HG03565 (cell line): ENCODE results near the gene CPTP.
A peak's percentile ranks its signal among the peaks of the same experiment; 100 is the strongest.

Source experiments
- ATAC-seq: cut with Tn5 transposase; IDR thresholded peaks from one replicate; pipeline ENCODE4 v1.9.1; 2021; ENCODE audit warnings: mild to moderate bottlenecking, moderate library complexity; ENCODE audit not compliant: unreplicated experiment

CPTP gene

DNA sequence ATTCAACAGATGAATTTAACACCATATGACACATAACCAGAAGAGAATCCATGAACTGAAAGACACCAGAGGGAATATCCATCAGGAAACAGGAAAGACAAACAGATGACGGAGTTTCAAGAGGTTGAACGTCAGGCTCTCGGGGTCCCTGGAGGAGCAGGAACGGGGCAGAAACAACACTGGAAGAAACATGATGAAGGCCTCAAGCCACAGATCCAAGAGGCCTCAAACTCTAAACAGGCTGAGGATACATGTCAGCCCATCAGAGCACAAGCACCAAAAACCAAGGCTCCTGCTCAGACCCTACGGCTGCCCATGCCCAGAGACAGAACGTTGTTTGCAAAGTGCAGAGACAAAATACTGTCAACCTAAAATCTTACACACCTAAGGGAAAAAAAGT lies 7.2 kb upstream of the CPTP start:
- ATAC-seq: no peak

DNA sequence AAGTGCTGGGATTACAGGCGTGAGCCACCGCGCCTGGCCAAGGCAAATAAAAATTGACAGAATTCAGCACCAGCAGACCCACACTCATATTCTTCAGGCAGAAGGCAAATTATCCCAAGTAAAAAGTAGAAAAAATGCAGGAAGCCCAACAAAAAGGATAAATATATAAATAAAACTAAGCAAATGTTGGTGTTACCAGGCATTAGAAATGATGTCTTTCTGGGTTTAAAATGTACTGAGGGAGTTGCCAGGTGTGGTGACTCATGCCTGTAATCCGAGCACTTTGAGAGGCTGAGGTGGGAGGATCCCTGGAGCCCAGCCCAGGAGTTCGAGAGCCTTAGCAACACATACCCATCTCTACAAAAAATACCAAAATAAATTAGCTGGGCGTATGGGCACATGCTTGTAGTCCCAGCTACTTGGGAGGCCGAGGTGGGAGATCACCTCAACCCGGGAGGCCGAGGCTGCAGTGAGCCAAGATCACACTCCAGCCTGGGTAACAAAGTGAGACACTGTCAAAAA lies 6.4 kb upstream of the CPTP start:
- ATAC-seq: no peak

DNA sequence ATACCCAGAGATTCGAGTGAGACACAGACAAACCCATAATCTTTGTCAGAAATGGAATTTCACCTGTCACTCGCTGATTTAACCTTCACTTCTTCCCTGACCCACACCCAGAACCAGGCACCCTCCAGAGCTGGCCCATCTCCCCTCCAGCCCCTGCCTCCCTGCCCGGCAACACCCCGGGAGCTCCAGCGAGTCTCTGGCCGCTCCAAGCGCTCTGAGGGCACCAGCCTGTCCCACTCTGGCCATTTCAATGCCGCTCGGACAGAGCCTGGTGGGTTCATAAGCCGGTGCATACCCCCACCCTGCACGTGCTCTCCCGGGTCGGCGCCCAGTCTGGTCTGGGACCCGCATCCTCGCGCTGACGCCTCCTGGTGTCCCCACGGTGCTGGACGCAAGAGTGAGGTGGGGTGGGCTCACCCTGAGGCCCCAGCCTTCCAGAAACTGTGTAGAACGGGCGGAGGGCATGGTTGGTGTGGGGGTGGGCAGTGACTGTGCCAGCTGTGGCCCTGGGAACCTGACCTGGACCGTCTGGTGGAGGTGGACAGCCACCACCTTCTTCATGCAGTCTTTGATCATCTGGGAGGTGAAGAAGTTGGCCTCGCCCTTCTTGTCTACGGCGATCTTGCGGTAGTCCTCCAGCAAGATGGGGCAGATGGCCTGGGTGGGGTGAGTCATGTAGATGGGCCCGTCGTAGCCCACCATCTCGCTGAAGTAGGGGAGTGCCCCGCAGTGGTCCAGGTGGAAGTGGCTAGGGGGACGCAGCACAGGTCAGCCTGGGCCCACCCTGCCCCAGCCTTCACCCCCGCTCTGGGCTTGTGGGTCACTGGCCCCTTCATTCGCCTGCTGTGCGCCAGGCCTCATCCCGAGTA lies 5.6 kb upstream of the CPTP start:
- no peak for ATAC-seq

DNA sequence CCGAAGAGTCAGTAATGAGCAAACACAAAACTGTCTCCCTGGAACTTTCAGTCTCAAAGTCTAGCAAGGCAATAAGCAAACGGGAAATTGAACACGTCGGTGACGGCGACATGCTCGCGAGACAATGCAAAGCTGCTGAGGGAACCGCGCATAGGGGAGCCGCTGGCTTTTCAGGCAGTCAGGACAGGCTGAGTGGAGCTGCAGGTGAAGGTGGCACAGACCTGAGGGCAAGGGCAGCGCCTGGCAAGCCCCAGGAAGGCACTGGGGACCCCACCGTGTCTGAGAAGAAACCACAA lies 5.0 kb upstream of the CPTP start:
- no peak for ATAC-seq

DNA sequence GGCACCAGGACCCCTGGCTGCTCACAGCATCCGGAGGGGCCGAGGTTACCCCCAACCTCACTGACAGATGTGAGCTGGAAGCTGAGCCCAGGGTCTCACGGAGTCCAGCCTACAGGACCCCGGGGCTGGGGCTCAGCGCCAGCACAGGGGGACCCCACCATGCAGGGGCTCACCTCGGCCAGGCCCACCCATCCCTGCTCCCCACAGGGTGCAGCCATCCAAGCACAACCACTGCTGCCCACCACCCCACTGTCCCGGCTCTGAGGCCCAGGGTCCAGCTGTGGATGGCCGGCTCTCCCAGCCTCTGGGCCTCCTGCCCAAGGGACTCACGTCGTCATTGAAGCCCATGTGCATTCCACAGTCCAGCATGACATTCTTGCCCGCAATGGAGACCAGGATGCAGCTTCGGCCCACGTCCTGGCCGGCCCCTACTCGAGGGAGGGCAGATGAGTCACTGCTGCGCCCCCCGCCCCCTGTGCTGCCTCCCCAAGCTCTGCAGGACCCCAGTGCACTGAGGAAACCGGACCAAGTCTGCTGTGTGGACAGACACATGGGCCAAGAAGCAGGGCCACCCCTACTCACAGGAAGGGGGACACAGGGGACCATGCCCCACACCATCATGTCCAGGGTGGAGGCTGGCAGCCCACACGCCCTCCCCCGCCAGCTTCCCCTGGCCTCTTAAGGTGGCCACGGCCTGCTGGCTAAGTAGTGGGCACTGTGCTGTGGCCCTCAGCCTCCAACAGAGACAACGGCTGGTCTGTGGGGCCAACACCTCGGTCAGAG lies 3.7 kb upstream of the CPTP start:
- ATAC-seq: no peak

DNA sequence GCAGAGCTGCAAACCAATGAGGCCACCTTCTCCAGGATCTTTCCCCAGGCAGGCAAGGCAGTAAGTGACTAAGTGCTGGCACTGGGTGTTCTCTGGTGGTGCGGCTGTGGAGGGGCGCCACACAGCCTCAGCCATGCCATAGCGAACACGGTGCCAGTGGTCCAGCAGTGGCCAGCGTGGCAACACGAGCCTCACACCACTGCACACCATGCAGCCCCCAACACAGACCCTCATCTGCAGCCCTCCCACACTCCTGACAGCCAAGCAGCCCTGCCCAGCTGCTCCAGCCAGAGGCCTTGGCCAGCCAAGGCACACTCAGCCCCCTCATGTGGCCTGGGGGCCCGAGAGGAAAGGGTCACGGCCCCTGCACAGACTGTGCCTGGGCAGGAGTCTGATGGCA lies 3.1 kb upstream of the CPTP start:
- no peak for ATAC-seq

DNA sequence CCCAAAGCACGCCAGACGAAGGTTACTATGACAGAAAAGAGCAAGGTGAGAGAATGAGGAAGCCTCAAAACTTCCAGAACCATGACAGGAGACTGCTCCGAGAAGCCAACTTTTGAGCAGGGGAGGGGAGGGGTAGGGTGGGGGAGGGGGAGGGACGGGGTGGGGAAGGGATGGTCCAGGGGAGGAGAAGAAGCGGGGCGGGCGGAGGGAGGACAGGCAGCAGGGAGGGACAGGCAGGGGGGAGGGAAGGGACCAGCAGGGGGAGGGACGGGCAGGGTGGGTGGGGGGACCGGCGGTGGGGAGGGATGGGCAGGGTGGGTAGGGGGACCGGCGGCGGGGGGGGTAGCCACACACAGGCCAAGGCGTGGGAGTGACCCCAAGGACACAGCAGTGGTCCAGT lies 2.2 kb upstream of the CPTP start:
- ATAC-seq: no peak

DNA sequence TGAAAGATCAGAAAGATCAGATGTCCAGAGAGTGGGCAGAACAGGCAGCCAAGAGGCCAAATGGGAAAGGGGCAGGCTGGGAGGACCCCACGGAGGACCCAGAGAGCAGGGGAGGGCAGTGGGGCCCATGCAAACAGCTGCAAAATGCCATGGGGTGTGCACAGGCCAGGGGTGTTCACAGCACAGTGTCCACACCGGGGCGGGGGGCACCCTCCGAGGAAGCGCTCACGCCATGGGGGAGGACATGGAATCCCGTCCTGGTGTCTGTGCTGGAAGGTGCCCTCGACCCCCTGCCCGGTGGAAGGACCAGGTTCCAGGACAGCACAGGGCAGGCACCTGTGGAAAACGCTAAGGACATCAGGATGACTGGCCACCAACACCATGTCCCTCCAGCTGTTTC lies 1.6 kb upstream of the CPTP start:
- no peak for ATAC-seq

DNA sequence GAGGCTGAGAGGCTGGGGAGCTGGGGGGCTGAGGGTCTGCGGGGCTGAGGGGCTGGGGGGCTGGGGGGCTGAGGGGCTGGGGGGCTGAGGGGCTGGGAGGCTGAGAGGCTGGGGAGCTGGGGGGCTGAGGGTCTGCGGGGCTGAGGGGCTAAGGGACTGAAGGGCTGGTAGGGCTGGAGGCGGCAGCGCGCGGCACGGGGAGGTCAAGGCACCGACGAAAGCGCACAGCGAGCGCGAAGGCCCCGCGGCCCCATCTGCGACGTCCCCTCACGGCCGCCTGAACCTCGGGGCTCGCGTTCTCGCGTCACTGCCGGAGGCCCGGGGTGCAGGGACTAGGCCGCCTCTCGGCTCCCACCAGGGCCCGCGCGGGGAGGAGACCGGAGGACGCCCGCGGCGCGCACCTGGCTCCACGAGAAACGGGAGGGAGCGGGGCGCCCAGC lies 498 bp upstream of the CPTP start:
- peak; percentile 27 for ATAC-seq

DNA sequence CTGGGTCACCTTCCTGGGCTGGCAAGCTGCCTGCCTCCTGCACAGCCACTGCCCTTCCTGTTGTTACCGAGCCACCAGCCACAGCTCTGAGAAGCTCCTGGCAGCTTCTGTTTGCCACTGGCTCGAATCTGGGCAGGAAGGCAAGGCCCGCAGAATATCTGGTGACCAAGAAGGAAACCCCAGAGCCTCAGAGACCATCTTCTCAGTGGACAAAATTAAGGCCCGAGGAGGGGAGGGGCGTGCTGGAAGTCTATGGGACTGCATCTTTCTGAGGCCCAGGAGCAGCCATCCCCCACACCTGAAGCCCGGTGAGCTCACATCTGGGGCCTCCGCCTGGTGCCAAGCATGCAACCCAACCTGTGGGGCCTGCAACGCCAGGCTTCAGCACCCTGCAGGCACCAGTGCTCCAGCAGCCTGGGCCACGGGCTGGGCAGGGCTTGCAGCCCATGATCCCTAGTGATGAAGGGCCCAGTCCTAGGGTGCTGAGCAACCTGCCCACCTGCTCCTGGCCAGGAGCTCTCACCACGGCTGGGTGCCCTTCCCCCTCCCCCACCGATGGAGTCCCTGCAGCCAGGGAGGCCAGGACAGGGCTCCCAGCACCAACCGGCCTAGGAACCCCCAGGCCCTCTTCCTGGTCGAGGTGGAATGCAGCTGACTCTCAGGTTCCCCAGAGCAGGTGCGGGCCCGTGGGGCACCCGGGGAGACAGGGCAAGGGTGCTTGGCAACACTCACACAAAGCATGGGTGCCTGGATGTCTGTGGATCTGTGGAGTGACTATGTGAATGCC lies 879 bp downstream of the CPTP start:
- no peak for ATAC-seq

DNA sequence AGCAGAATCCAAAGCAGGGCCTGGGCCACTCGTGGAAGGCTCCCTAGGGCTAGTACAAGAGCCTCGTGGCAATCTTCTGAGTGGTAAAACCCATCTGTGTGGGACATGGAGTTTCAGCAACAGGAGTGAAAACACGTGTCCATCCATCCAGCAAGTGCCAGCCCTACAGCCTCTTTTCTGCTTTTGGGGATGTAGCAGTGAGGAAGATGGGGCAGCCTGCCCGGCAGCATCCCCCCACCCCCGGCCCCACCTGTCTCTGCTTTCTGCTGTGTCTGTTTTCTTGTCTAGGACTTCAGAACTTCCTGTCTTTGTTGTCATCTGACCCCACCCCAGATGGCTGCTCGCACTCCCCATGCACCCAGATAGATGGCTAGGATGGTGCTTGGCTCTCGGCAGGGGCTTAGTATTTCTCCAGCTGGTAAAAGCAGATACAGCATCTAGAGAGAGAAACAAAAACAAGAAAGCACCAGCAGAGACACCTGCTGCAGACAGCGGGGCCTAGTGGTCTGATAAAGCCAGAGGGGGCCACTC lies 1.5 kb downstream of the CPTP start:
- no peak for ATAC-seq

DNA sequence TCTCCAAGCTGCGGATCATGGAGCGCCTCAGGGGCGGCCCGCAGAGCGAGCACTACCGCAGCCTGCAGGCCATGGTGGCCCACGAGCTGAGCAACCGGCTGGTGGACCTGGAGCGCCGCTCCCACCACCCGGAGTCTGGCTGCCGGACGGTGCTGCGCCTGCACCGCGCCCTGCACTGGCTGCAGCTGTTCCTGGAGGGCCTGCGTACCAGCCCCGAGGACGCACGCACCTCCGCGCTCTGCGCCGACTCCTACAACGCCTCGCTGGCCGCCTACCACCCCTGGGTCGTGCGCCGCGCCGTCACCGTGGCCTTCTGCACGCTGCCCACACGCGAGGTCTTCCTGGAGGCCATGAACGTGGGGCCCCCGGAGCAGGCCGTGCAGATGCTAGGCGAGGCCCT lies 2.7 kb downstream of the CPTP start:
- ATAC-seq: no peak

DNA sequence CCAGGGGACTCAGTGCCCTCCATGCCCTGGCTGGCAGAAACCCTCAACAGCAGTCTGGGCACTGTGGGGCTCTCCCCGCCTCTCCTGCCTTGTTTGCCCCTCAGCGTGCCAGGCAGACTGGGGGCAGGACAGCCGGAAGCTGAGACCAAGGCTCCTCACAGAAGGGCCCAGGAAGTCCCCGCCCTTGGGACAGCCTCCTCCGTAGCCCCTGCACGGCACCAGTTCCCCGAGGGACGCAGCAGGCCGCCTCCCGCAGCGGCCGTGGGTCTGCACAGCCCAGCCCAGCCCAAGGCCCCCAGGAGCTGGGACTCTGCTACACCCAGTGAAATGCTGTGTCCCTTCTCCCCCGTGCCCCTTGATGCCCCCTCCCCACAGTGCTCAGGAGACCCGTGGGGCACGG lies 3.7 kb downstream of the CPTP start:
- no peak for ATAC-seq

DNA sequence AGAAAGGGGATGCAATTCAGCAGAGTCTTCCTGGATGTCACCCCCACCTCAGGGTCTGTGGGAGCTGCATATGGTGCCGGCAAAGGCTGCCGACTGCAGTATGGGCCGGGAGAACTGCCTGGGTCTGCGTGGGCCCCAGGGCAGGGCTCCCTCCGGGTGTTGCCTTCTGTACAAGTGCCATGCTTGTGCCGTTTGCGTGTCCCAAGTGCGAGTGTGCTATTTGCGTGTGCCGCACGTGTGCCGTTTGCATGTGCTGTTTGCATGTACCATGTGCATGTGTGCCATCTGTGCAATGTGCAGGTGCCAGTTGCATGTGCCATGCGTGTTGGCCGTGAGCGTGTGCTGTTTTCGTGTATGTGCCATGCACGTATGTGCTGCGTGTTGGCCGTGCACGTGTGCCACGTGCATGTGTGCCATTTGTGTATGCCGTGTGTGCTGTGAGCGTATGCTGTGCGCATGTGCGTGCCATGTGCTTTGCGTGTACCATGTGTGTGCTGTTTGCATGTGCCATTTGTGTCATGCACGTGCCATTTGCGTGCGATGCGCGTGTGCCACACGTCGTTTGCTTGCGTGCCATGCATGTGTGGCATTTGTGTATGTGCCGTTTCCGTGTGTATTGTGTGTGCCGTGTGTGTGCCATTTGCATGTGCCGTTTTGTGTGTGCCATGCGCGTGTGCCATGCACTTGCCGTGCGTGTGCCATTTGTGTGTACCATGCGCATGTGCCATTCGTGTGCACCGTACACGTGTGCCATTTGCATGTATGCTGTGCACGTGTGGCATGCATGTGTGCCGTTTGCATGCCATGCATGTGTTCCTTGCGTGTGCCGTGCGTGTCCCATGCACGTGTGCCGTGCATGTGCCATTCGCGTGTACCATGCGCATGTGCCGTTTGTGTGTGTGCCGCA lies 5.0 kb downstream of the CPTP start:
- no peak for ATAC-seq

DNA sequence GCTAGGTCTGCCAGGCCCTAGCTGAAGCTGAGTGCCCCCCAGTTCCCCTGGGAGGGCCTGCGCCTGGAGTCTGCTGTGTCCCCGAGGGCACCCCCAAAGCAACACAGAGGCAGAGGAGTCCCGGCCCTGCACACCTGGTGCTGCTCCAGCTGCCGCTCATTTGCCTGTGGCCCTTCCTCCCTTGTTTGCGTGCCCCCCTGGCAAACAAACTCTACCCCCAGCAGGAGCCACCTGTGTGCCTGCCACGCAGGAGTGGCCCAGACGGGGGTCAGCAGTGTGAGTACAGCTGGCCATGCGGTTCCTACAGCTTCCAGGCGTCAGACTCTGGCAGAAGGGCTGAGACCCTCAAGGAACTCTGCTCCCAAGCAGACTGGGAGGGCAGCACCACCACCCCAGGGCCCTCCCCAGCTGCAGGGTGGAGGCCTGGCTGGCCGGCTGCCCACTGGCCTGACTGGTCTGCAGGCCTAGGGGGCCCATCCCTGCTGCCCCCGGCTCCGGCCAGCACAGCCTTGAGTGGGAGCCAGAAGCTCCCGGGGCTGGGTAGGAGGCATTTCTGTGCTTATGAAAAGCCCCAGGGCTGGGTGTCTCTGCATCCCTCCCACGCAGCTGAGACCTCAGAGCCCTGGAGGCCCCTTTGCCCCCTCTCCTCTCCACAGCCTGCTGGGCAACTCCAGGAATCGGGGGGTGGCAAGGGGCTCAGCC lies 5.9 kb downstream of the CPTP start:
- ATAC-seq: no peak

DNA sequence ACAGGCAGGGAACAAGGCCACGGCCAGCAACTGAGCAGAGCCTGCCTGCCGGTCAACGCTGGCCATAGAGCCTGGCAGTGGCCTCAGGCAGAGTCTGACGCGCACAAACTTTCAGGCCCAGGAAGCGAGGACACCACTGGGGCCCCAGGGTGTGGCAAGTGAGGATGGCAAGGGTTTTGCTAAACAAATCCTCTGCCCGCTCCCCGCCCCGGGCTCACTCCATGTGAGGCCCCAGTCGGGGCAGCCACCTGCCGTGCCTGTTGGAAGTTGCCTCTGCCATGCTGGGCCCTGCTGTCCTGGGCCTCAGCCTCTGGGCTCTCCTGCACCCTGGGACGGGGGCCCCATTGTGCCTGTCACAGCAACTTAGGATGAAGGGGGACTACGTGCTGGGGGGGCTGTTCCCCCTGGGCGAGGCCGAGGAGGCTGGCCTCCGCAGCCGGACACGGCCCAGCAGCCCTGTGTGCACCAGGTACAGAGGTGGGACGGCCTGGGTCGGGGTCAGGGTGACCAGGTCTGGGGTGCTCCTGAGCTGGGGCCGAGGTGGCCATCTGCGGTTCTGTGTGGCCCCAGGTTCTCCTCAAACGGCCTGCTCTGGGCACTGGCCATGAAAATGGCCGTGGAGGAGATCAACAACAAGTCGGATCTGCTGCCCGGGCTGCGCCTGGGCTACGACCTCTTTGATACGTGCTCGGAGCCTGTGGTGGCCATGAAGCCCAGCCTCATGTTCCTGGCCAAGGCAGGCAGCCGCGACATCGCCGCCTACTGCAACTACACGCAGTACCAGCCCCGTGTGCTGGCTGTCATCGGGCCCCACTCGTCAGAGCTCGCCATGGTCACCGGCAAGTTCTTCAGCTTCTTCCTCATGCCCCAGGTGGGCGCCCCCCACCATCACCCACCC lies 6.7 kb downstream of the CPTP start, which contains the start of gene TAS1R3:
Gene TAS1R3 (plus strand): TSS at position 213 of the 898 bp plus-strand sequence. CDS start 66 bp downstream, at position 279.
- ATAC-seq: no peak

DNA sequence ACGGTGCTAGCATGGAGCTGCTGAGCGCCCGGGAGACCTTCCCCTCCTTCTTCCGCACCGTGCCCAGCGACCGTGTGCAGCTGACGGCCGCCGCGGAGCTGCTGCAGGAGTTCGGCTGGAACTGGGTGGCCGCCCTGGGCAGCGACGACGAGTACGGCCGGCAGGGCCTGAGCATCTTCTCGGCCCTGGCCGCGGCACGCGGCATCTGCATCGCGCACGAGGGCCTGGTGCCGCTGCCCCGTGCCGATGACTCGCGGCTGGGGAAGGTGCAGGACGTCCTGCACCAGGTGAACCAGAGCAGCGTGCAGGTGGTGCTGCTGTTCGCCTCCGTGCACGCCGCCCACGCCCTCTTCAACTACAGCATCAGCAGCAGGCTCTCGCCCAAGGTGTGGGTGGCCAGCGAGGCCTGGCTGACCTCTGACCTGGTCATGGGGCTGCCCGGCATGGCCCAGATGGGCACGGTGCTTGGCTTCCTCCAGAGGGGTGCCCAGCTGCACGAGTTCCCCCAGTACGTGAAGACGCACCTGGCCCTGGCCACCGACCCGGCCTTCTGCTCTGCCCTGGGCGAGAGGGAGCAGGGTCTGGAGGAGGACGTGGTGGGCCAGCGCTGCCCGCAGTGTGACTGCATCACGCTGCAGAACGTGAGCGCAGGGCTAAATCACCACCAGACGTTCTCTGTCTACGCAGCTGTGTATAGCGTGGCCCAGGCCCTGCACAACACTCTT lies 7.6 kb downstream of the CPTP start:
- no peak for ATAC-seq
